HepG2 (cell line): ENCODE data around the gene SND1. TPM values are rescaled to one million over a fixed set of nuclear protein-coding genes. Genes with fewer than 3 reads are reported as not detected.
"Not testable (repeated sequence)": the region's sequence is repeated elsewhere in the genome, so short reads cannot be mapped to it uniquely, and the experiment has no call there.

ENCODE experiments used
- ATAC-seq: fragments of 200-7000 bp; cut with Tn5 transposase; 3 replicates; pipeline ENCODE4 v1.9.1; 2020; ENCODE audit warnings: mild to moderate bottlenecking, moderate library complexity
- BruUV-seq: library from RNA; stranded (reverse); fragments of 400-500 nt; replicated peaks from 2 replicates; lab custom pipeline; 2021; lab: Mats Ljungman, UMichigan
- CTCF ChIA-PET: fragments of 300-600 bp; formaldehyde crosslinking; extraction: SDS; loops from one replicate; lab custom pipeline; 2021; ENCODE audit warnings: low total read pairs, inconsistent platforms, low intra/inter-chr PET ratio; lab: Yijun Ruan, JAX
- POLR2A ChIA-PET: fragments of 350-600 bp; sonication (Branson Sonifier 250); formaldehyde crosslinking; loops from one replicate; lab custom pipeline; 2020; ENCODE audit warnings: antibody characterized with exemption, inconsistent platforms; lab: Yijun Ruan, JAX
- DNase-seq: peaks from one replicate; pipeline ENCODE4 v3.0.0-alpha.2; 2015; ENCODE audit warnings: low spot score
- FAIRE-seq: peaks from 3 replicates; lab custom pipeline; 2011; peaks lifted over from hg19 to GRCh38; lab: Jason Lieb, UNC
- H2AFZ ChIP-seq: one replicate; pipeline ENCODE4 v1.6.1; 2011; ENCODE audit warnings: low read length, inconsistent platforms
- H3K27ac ChIP-seq: fragments of 300-600 bp; 3 replicates; pipeline ENCODE4 v1.8.0; 2011; ENCODE audit warnings: mixed run types, mild to moderate bottlenecking, mixed read lengths, low read length, inconsistent platforms; ENCODE audit not compliant: insufficient read depth; ENCODE audit errors: extremely low read length
- H3K27me3 ChIP-seq, 2 experiments: fragments of 200-600 bp in 1 of 2; 2 replicates in 1 of 2; 3 replicates in 1 of 2; pipeline versions ENCODE4 v1.6.0 to v1.8.0; 2011; ENCODE audit warnings: low read length in 2 of 2, mild to moderate bottlenecking in 2 of 2, moderate library complexity in 2 of 2, inconsistent platforms in 1 of 2; ENCODE audit not compliant: insufficient read depth in 2 of 2, control insufficient read depth in 1 of 2
- H3K36me3 ChIP-seq, 2 experiments: fragments of 200-600 bp in 1 of 2; replicated peaks in 1 of 2; 2 replicates in 1 of 2; 3 replicates in 1 of 2; pipeline versions ENCODE4 v1.5.1 to v1.8.0; 2011; ENCODE audit warnings: low read length in 2 of 2, inconsistent platforms in 1 of 2; ENCODE audit not compliant: insufficient read depth in 2 of 2, control insufficient read depth in 1 of 2
- H3K4me1 ChIP-seq: 2 replicates; pipeline ENCODE4 v1.5.1; 2012; ENCODE audit warnings: low read length, inconsistent platforms; ENCODE audit not compliant: insufficient read depth
- H3K4me2 ChIP-seq: 2 replicates; pipeline ENCODE4 v1.6.0; 2011; ENCODE audit warnings: low read depth, low read length, inconsistent platforms
- H3K4me3 ChIP-seq, 3 experiments: fragments of 200-600 bp in 1 of 3; sonication (generic), shearing (Covaris generic) in 1 of 3; replicated peaks in 1 of 3; 2 replicates each; pipeline ENCODE4 v1.5.1; 2011 to 2016; ENCODE audit warnings: low read length in 3 of 3, inconsistent platforms in 2 of 3, low read depth in 2 of 3, mild to moderate bottlenecking in 2 of 3, control low read depth in 1 of 3, mixed read lengths in 1 of 3; ENCODE audit not compliant: insufficient read depth in 1 of 3
- H3K79me2 ChIP-seq: one replicate; pipeline ENCODE4 v1.6.1; 2011; ENCODE audit warnings: low read length, inconsistent platforms; ENCODE audit not compliant: insufficient read depth
- H3K9ac ChIP-seq: 2 replicates; pipeline ENCODE4 v1.6.0; 2011; ENCODE audit warnings: mild to moderate bottlenecking, low read depth, low read length, inconsistent platforms; ENCODE audit not compliant: insufficient read depth
- H3K9me3 ChIP-seq: 2 replicates; pipeline ENCODE4 v1.5.1; 2012; ENCODE audit warnings: mild to moderate bottlenecking, low read length
- H4K20me1 ChIP-seq: 2 replicates; pipeline ENCODE4 v1.6.0; 2011; ENCODE audit warnings: inconsistent platforms, mild to moderate bottlenecking, low read length, moderate library complexity; ENCODE audit not compliant: insufficient read depth
- BHLHE40 ChIP-seq: IDR thresholded peaks from 2 replicates; pipeline ENCODE4 v1.6.1; 2011; ENCODE audit warnings: low read length, improper control_type of control experiment
- ELF3 ChIP-seq: IDR thresholded peaks from 2 replicates; pipeline ENCODE4 v1.6.1; 2016; ENCODE audit warnings: missing genetic modification reagents, missing compliant biosample characterization
- FOSL2 ChIP-seq: sonication (generic); formaldehyde crosslinking; IDR thresholded peaks from 2 replicates; pipeline ENCODE4 v1.4.0; 2020; ENCODE audit warnings: missing genetic modification reagents
- HOMEZ ChIP-seq: IDR thresholded peaks from 2 replicates; pipeline ENCODE4 v1.6.1; 2016; ENCODE audit warnings: low read depth
- RARA ChIP-seq: IDR thresholded peaks from 2 replicates; pipeline ENCODE4 v1.6.1; 2016; ENCODE audit warnings: missing genetic modification reagents, missing compliant biosample characterization
- RERE ChIP-seq: IDR thresholded peaks from 2 replicates; pipeline ENCODE4 v1.6.1; 2016; ENCODE audit warnings: low read depth, missing genetic modification reagents, missing compliant biosample characterization
- ZNF451 ChIP-seq: sonication (generic); formaldehyde crosslinking; IDR thresholded peaks from 2 replicates; pipeline ENCODE4 v1.5.0; 2020; ENCODE audit warnings: mild to moderate bottlenecking, missing genetic modification reagents
- WGBS: methylation state at CpG from one replicate; pipeline ENCODE4 v1.1.6; 2017; ENCODE audit warnings: low lambda C conversion rate; 5-methylcytosine and 5-hydroxymethylcytosine counted together
- in situ Hi-C: cut with HindIII; loops from 2 replicates; pipeline ENCODE4 v1.10.0; 2017; ENCODE audit warnings: low pct_unique_long_range_greater_than_20kb; ENCODE audit not compliant: extremely low pct_ligation_motif_present
- intact Hi-C: fragments of 100-400 bp; cut with micrococcal nuclease; formaldehyde crosslinking; loops from one replicate; pipeline ENCODE4 v1.10.0; 2022; ENCODE audit not compliant: unreplicated experiment
- polyA plus RNA-seq, 8 experiments: library from polyadenylated mRNA; depleted of rRNA in 3 of 8; stranded (reverse) in 7 of 8; unstranded in 1 of 8; fragments of >200 nt; fragmentation: Illumina TruSeq in 4 of 8; extraction: Trizol in 4 of 8; gene quantifications; 2 replicates each; pipeline versions ENCODE4 v1.2.1 to v1.2.3, GENCODE V29; 2011 to 2016; ENCODE audit warnings: low read depth in 4 of 8, missing spikeins in 1 of 8, mixed read lengths in 1 of 8; ENCODE audit not compliant: insufficient read depth in 1 of 8
- total RNA-seq, 5 experiments: library from RNA; depleted of rRNA; stranded (reverse); fragments of >200 nt; fragmentation: Illumina TruSeq; extraction: Trizol; gene quantifications; 2 replicates each; pipeline ENCODE4 v1.2.3, GENCODE V29; 2016; ENCODE audit warnings: low read depth in 1 of 5
- TF ChIP-seq, protein P1 (sequence below): sonication (generic); formaldehyde crosslinking; IDR thresholded peaks from 2 replicates; pipeline ENCODE4 v1.8.0; 2022; ENCODE audit warnings: mild to moderate bottlenecking, missing genetic modification reagents

Gene SND1
- total and polyA plus RNA-seq, 2 of the 13 experiments (the other 11 are each of a cell fraction or from before 2014, with no cell fraction given) = 110 to 182 TPM

DNA sequence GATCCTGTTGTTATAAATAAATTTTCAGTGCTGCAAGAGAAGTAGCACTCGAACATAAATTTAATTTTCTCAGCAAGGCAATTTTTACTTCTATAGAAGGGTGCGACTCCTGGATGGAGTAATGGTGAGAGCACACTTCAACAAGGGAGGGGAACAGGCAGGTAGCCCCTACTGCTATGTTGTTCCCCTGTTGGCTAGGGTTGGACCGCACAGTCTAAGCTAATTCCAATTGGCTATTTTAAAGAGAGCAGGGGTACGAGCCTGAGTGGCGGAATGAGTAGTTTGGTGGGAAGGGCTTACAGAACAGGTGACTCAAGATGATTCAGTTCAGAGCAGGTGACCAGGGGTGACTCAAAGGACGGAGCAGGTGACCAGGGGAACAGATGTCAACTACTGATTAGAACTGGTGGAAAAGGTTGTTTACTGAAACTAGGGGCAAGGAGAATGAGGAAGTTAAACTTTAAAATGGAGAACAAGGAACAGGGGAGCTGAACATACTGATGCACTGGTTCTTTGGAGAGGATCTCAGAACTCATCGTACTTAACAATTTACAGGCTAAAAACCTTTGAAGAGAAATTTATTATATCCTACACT lies 185.9 kb downstream of the SND1 start:
- TF ChIP-seq RARA (CRISPR knock-in tag) = peak; percentile 17; the same call in 1 of the 2 replicates
- peak; percentile 78; the same call in 1 of the 2 replicates for TF ChIP-seq HOMEZ (CRISPR knock-in tag)
- TF ChIP-seq BHLHE40 = 0 out of 2 replicates have a peak, but pooled peaks have one; percentile 12
- peak; percentile 72 for TF ChIP-seq ELF3 (CRISPR knock-in tag)
- peak; percentile 58 for TF ChIP-seq FOSL2
- TF ChIP-seq, all 625 proteins: peak for 5; not testable (repeated sequence) for 620
- peaks cover 4 to 21% of the 10 kb centered on the region in 2 experiments; a peak in 4 of 5 replicates for H3K36me3 ChIP-seq
- H3K9me3 ChIP-seq, H2AFZ ChIP-seq, H3K4me3 ChIP-seq, H4K20me1 ChIP-seq, H3K79me2 ChIP-seq, intact Hi-C loops, ATAC-seq, H3K27me3 ChIP-seq, H3K9ac ChIP-seq, H3K27ac ChIP-seq, H3K4me1 ChIP-seq, H3K4me2 ChIP-seq, POLR2A ChIA-PET, BruUV-seq, FAIRE-seq, in situ Hi-C loops, CTCF ChIA-PET: not testable (repeated sequence)
- peak; percentile 16 for DNase-seq
- WGBS = 95% methylated on average over 7 of the region's 7 CpGs

DNA sequence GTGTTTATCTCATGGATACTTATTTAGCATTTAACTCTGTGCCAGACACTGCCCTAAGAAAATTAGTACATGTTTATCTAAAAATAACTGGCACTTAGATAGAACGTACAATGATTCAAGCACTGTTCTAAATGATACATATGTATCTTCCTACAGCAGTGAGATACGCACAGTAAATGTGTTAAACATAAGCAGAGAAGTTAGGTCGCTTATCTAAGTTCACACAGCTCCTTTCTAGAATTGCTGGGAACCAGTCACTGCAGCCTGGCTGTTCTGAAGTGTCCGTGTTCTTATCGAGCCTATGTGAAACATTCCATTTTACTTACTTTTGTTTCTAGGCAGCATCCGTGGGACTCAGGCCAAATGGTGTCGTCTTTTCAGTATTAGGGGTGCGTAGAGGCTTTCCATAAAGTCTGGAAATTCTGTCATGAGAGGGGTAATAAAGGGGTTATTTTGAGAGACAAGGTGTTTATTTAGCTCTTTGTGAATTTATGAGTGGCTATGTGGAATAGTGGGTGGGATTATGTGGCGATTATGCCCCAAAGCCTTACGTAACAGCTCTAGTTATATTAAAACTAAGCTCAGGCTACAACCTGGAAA lies 186.9 kb downstream of the SND1 start:
- Histone ChIP-seq H3K4me1 (peaks cover 6% of the 10 kb centered on the region; the same call in 1 of the 2 replicates), H4K20me1 (no peaks in the 10 kb centered on the region), H3K27ac (no peak overlapping the region), H2AFZ (no peak overlapping the region), H3K4me2 (no peak overlapping the region), H3K27me3 (no peaks in the 10 kb centered on the region), H3K4me3 (no peak overlapping the region), H3K79me2 (peaks cover 3% of the 10 kb centered on the region), H3K36me3 (peaks cover 4 to 31% of the 10 kb centered on the region in 2 experiments; a peak in 4 of 5 replicates), H3K9ac (no peak overlapping the region), H3K9me3 (no peaks in the 10 kb centered on the region)
- no peak for DNase-seq
- ChIA-PET CTCF (no interaction called here), POLR2A (no interaction called here)
- no TSS peak for BruUV-seq
- no peak for FAIRE-seq
- WGBS = 96% methylated on average over 10 of the region's 10 CpGs
- in situ Hi-C loops (no loop called here), intact Hi-C loops (no loop called here)
- no peak for ATAC-seq
- TF ChIP-seq RERE (CRISPR knock-in tag) (no peak), ZNF451 (CRISPR knock-in tag) (no peak)
- TF ChIP-seq, protein P1, sequence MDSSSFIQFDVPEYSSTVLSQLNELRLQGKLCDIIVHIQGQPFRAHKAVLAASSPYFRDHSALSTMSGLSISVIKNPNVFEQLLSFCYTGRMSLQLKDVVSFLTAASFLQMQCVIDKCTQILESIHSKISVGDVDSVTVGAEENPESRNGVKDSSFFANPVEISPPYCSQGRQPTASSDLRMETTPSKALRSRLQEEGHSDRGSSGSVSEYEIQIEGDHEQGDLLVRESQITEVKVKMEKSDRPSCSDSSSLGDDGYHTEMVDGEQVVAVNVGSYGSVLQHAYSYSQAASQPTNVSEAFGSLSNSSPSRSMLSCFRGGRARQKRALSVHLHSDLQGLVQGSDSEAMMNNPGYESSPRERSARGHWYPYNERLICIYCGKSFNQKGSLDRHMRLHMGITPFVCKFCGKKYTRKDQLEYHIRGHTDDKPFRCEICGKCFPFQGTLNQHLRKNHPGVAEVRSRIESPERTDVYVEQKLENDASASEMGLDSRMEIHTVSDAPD = no peak
